Mucosa of descending colon (tissue), 3 donors: Measurements from ENCODE around the gene GIMAP8. TPM values are rescaled to one million over a fixed set of nuclear protein-coding genes. Genes with fewer than 3 reads are reported as not detected.
"Not testable (repeated sequence)": the region's sequence is repeated elsewhere in the genome, so short reads cannot be mapped to it uniquely, and the experiment has no call there.

ENCODE experiments used
- ATAC-seq: fragments of 200-7000 bp; cut with Tn5 transposase; one replicate; pipeline ENCODE4 v1.9.1; 2020; ENCODE audit warnings: mild to moderate bottlenecking, moderate library complexity
- DNase-seq, 3 donors: peaks; one replicate each; pipeline ENCODE4 v3.0.0-alpha.2; 2020
- H3K36me3 ChIP-seq: fragments of 200-600 bp; one replicate; pipeline ENCODE4 v1.8.0; 2021; ENCODE audit warnings: low read depth, mild to moderate bottlenecking
- H3K4me1 ChIP-seq: fragments of 200-600 bp; one replicate; pipeline ENCODE4 v1.8.0; 2021; ENCODE audit warnings: low read depth, mild to moderate bottlenecking
- H3K4me3 ChIP-seq: fragments of 200-600 bp; one replicate; pipeline ENCODE4 v1.8.0; 2021; ENCODE audit warnings: mild to moderate bottlenecking
- H3K9me3 ChIP-seq: fragments of 200-600 bp; one replicate; pipeline ENCODE4 v1.8.0; 2021; ENCODE audit warnings: mild to moderate bottlenecking
- CTCF ChIP-seq: fragments of 200-600 bp; IDR thresholded peaks from one replicate; pipeline ENCODE4 v1.8.0; 2022; ENCODE audit warnings: antibody characterized with exemption, mild to moderate bottlenecking
- intact Hi-C, 2 donors: fragments of 100-400 bp; cut with DNase I in 1 of 2; cut with micrococcal nuclease in 1 of 2; formaldehyde crosslinking; loops; one replicate each; pipeline versions ENCODE4 v1.11.0 to v1.11.1; 2022; cut with DNase I, micrococcal nuclease
- total RNA-seq, 3 donors: library from RNA; stranded (reverse); fragmentation: NEBNext Ultra II Directional in 2 of 3; extraction: Animal tissue kit (Norgen Biotek cat#: 25700) in 2 of 3; gene quantifications; one replicate each; pipeline versions ENCODE4 v1.2.1 to v1.2.4, GENCODE V29; 2021 to 2023
- donor health status: DM: no; HTN: no; CAD: no; lungs with moderate emphysema.
- donor health status: DM: no; HTN: no; CAD: no.
- donor health status: DM: no; HTN: yes; CAD: no.

GIMAP8 gene
- total RNA-seq, 3 donors from 2014 or later, result 4.1 to 9.1 (median 5.5) TPM

DNA sequence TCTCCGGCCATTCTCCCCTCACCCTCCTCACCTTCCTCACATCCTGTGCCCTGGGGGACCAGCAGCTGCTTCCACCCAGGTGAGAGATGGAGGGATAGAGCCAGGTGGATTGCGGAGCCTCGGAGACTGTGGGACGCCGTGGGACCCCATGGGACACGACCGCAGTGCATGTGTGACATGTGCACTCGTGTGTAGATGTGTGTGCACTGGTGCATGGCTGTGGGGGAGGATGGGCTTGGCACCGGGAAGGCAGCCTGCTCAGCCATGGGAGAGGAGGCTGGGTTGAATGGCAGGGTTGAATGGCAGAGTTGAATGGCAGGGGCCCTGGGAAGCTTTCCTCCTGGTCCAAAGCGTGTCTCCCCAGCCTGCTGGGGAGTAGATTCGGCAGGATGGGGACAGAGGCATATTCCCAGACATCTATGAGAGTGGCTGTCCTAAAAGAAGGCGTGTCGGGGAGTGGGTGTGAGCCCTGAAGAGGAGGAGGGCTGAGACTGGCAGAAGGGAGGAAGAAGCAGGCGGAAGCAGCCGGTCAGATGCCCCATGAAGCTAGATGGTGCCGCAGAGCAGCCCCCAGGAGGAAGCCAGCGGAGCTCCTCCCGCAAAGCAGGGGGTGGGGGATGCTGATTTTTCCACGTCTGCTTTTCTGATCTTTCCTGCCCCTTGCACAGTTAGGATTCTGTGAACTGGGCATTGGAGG lies 815 bp downstream of the GIMAP8 start:
- intact Hi-C loops, result no loop called here
- Histone ChIP-seq H3K36me3 (no peaks in the 10 kb centered on the region), H3K4me3 (peak overlapping the region; percentile 17), H3K4me1 (peaks cover 13% of the 10 kb centered on the region), H3K9me3 (peaks cover 2% of the 10 kb centered on the region)
- DNase-seq (peak; percentile 53 to 84 (median 62)), ATAC-seq (peak; percentile 67)
- TF ChIP-seq CTCF, result no peak

GRCh38 chr7:150451833-150452461 lies 1.5 kb downstream of the GIMAP8 start:
- peak overlapping the region; percentile 17 for H3K4me3 ChIP-seq
- TF ChIP-seq CTCF, result no peak
- peaks cover 2% of the 10 kb centered on the region for H3K9me3 ChIP-seq
- DNase-seq (no peak), ATAC-seq (no peak)
- intact Hi-C loops, result no loop called here
- H3K4me1 ChIP-seq, result peaks cover 8% of the 10 kb centered on the region
- H3K36me3 ChIP-seq, result no peaks in the 10 kb centered on the region

- ATAC-seq (no peak), DNase-seq (no peak)
- no peak overlapping the region for H3K4me3 ChIP-seq
- H3K36me3 ChIP-seq, result no peaks in the 10 kb centered on the region
- peaks cover 8% of the 10 kb centered on the region for H3K4me1 ChIP-seq
- TF ChIP-seq CTCF, result no peak
- intact Hi-C loops, result no loop called here
- H3K9me3 ChIP-seq, result peaks cover 2% of the 10 kb centered on the region
Observed at GRCh38 chr7:150453181-150453580, 2.8 kb downstream of the GIMAP8 start.

DNA sequence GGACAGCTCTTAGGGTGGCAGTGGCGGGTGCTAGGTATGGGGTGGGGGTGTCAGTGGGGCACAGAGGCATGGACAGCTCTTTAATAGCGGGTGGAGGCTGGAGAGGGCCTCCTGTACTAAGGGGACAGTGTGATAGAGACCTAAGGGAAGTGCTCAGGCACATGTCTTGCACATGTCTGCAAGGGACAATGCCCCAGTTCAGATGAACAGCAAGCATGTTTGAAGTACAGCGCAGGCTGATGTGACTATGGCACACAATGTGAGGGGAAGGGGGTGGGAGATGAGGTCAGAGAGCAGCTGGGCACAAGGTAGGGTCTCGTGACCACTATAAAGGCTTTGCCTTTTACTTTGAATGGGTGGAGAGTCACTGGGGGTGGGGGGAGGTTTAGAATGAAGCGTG lies 3.5 kb downstream of the GIMAP8 start:
- Histone ChIP-seq H3K36me3 (no peaks in the 10 kb centered on the region), H3K9me3 (peaks cover 2% of the 10 kb centered on the region), H3K4me3 (no peak overlapping the region), H3K4me1 (peaks cover 4% of the 10 kb centered on the region)
- TF ChIP-seq CTCF, result no peak
- intact Hi-C loops, result no loop called here
- ATAC-seq, result no peak
- no peak for DNase-seq

- H3K36me3 ChIP-seq, DNase-seq, intact Hi-C loops, H3K4me3 ChIP-seq, H3K4me1 ChIP-seq, ATAC-seq: not testable (repeated sequence)
- peaks cover 13% of the 10 kb centered on the region for H3K9me3 ChIP-seq
Observed at GRCh38 chr7:150457064-150457463, 6.6 kb downstream of the GIMAP8 start.

DNA sequence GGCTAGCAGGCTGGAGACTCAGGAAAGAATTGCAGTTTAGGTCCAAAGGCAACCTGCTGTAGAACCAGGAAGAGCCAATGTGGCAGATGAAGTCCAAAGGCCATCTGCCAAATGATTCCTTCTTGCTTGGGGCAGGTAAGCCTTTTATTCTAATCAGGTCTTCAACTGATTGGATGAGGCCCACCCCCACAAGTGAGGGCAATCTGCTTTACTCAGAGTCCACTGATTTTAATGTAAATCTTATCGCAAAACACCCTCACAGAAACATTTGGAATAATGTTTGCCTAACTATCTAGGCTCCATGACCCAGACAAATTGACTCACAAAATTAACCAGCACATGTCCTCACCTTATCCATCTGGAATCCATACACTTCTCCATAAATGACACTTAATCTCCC lies 7.8 kb downstream of the GIMAP8 start:
- DNase-seq (no peak), ATAC-seq (no peak)
- Histone ChIP-seq H3K9me3 (peaks cover 21% of the 10 kb centered on the region), H3K4me3 (no peak overlapping the region), H3K4me1 (no peaks in the 10 kb centered on the region), H3K36me3 (no peaks in the 10 kb centered on the region)
- intact Hi-C loops, result no loop called here
- TF ChIP-seq CTCF, result no peak
